HG03108 (cell line): Measurements from ENCODE around the gene CDPF1.
"Not testable (repeated sequence)": the region's sequence is repeated elsewhere in the genome, so short reads cannot be mapped to it uniquely, and the experiment has no call there.

ENCODE experiments used
- ATAC-seq: cut with Tn5 transposase; IDR thresholded peaks from one replicate; pipeline ENCODE4 v1.9.1; 2021; ENCODE audit warnings: moderate library complexity; ENCODE audit not compliant: unreplicated experiment

The CDPF1 gene

DNA sequence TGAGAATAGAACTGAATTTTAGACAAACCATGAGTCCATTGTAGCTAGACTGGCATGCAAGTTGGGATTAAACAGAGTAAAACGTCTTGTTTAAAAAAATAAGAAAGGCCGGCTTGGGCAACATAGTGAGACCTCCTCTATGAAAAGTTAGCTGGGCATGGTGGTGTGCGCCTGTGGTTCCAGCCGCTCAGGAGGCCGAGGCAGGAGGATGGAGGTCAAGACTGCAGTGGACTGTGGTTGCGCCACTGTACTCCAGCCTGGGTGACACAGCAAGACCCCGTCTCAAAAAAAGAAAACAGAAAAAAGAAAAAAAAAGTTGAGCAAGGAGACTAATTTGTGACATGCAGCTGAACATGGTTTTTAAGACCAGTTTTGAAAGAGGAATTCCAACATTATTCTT is 23.5 kb downstream of the CDPF1 start:
- no peak for ATAC-seq

- ATAC-seq: no peak
Measured at GRCh38 chr22:46225631-46226030, 24.5 kb downstream of the CDPF1 start.

- no peak for ATAC-seq
Measured at GRCh38 chr22:46224898-46225290, 25.2 kb downstream of the CDPF1 start.

DNA sequence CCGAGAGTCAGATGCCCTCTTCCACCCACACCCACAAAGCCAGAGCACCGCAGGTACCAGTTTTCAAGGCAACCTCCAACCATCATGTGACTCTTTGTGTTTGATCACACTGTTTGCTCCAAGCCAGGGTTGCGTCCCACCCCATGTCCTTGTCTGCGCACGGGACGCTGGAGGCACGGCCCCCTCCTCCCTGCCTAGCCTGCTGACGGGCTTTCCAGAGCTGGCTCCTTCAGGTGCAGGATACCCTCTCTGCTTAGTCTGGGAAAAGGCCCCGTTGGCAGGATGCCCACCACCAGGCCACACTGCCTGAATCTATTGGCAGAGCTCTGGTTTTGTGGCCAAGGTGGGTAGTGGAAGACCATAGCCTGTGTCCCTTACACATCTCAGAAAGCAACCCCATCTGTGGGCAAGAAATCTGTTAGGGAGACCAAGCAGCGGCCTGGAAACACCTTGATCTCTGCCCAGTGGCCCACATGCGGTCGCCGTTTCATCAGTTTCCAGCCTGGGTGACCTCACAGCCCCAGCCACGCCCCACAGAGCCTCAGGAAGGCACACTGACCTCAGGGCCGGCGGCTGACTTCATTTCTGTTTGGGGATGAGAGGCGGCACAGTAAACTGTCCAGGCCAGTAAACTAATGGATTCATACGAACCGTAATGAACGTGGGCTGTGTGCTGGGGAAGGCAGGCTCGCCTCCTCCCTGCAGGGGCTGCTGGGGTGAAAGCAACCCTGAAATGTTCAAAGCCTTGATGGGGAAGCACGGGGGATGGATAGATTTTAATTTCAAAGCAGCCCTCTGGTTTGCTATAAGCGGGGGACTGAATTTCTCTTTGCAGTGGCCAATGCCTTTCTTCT is 25.8 kb downstream of the CDPF1 start:
- no peak for ATAC-seq

DNA sequence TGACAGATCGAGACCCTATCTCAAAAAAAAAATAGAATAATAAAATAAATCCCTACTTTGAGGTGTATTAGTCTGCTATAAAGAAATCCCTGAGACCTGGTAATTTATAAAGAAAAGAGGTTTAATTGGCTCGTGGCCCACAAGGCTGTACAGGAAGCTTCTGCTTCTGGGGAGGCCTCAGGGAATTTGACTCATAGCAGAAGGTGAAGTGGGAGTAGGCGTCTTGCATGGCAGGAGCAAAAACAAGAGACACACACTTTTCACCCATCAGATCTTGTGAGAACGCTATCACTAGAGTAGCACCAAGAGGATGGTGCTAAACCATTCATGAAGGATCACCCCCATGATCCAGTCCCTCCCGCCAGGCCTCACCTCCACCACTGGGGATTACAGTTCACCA is 29.2 kb downstream of the CDPF1 start:
- ATAC-seq: no peak

DNA sequence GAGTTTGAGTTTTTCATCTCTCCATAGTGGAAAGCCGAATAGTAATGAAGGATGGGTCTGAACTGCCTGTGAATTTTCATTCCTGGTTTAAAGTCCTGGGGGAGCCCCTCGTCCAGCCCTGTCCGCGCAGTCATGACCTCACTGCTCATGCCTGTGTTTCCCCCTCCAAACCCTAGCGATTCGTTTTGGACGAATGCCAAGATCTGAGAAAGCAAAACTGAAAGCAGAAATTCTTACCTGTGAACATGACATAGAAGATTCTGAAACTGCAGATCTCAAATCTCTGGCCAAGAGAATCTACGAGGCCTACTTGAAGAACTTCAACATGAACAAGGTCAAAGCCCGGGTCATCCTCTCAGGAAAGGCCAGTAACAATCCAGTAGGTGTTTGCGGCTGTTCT is 30.5 kb downstream of the CDPF1 start:
- no peak for ATAC-seq

DNA sequence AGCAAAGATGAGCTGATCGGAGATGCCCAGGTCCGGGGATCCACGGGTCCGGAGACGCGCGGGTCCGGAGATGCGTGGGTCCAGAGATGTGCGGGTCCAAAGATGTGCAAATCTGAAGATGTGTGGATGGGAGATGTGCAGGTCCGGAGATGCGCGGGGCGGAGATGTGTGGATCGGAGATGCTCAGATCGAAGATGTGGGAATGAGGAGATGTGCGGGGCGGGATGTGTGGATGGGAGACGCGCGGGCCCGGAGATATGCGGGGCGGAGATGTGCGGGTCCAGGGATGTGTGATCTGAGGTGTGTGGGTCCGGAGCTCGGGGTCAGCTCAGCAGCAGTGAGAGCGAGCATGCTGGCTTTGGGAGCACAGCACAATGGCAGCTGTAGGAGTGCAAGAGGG is 35.5 kb downstream of the CDPF1 start:
- ATAC-seq: no peak

- no peak for ATAC-seq
Measured at GRCh38 chr22:46214149-46214548, 35.9 kb downstream of the CDPF1 start.

GRCh38 chr22:46213052-46213451 is 37.0 kb downstream of the CDPF1 start:
- ATAC-seq: no peak

GRCh38 chr22:46212195-46212594 is 37.9 kb downstream of the CDPF1 start:
- ATAC-seq: no peak

DNA sequence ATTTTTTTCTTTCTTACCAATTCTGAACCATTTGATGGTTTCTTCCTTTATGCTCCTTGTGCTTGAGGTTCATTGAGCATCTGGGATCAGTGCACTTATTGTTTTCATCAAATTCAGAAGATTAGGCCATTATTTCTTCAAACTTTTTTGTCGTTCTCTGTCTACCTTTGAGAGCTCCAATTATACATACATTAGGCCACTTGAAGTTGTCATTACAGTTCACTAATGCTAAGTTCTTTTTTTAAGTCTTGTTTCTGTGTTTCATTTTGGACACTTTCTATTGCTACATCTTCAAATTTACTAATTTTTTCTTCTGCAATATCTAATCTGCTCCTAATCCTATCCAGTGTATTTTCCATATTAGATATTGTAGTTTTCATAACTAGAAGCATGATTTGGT is 40.8 kb downstream of the CDPF1 start:
- ATAC-seq: no peak

DNA sequence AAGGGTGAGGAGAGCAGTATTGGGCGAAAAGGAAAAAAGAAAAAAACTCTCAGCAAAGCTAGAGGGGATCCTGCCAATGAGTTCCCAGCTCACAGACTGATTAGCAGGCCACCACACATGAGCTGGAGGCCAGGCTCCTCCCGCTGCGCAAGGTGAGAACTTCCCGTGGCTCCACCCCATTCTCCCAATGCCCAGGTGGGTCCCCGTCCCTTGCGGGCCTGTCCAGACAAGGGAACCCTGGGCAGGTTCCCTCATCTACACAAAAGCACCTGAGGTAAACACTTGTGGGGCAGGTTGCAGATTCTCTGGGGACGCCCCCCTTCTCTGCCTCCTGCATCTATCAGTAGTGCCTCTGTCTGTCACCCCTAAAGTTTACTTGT is 46.5 kb downstream of the CDPF1 start:
- ATAC-seq: no peak

GRCh38 chr22:46202897-46203600 is 47.0 kb downstream of the CDPF1 start:
- no peak for ATAC-seq

DNA sequence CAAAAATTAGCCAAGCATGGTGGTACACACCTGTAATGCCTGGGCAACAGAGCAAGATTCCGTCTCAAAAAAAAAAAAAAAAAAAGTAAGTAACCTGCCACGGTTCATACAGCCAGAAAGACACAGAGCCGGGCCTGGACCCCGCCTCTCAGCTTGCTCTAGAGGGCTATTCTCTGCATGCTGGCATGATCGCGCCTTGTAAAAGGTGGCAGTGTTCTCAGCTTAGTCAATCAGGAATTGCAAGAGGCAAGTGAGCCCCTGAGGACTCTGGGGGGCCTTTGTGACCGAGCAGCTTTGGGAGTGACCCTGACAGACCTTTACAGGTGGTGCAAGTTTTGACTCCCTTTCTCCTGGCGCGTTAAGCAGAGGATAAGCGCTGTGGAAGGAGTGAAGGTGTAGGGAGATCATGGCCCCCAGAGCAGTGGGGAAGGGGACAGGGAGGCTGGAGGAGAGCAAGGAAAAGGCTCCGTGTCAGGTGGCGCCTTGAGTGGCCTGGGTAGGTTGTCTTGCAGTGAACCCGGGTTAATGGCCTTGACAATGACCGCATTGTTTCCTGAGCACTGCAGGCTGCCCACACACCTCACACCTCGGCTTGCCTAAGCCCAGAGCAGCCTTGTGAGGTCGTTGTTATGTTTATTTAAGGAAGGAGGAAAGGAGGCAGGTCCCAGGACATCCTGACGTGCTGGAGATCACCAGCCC is 48.9 kb downstream of the CDPF1 start:
- ATAC-seq: no peak

DNA sequence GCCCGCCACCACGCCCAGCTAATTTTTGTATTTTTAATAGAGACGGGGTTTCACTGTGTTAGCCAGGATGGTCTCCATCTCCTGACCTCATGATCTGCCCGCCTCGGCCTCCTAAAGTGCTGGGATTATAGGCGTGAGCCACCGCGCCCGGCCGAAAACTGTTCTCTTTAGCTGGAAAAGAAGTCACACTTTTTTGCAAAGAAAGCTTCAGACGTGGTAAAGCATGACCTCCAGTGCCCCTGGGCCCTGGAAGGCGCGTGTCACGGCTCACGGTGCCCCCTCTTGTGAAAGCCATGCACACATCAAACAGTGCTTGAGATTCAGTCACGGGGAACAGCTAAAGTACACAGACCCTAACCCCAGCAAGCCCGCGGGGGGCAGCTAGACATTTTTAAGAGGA is 51.3 kb downstream of the CDPF1 start:
- not testable (repeated sequence) for ATAC-seq

GRCh38 chr22:46198274-46198673 is 51.8 kb downstream of the CDPF1 start:
- no peak for ATAC-seq

DNA sequence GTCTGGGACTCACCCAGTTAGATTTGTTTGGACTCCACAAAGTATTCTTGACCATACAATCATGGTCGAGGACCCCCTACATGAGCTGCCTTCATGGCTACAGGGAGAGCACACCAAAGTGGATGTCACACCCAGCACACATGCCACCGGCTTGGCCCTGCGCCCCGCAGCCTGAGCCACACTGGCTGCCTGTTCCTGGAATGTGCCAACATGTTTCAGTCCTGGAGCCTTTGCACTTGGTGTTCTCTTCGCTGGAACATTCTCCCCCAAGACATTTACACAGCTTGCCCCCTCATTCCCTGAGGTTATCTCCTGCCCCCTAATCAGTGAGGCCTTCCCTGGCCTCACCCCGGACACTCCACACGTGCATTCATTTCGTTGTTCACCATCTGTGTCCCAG is 53.8 kb downstream of the CDPF1 start:
- ATAC-seq: no peak

- ATAC-seq: no peak
Measured at GRCh38 chr22:46195487-46196165, 54.5 kb downstream of the CDPF1 start.
